Ramos (cell line): Measurements from ENCODE around the gene KBTBD13.

Experiments used
- in situ Hi-C: fragments of 300-500 bp; cut with MboI; formaldehyde crosslinking; loops from one replicate; pipeline ENCODE4 v1.14.3; 2022; ENCODE audit warnings: low sequenced_read_pairs; ENCODE audit not compliant: unreplicated experiment

KBTBD13 gene

GRCh38 chr15:65050270-65050669, 26.3 kb upstream of the KBTBD13 start:
- in situ Hi-C loops, result loop anchor here (10.0 kb wide), 1 partner anchor 245 kb away; the partner anchor contains the start of gene RNU5A-1

GRCh38 chr15:65051266-65051665, 25.3 kb upstream of the KBTBD13 start:
- in situ Hi-C loops, result loop anchor here (10.0 kb wide), 1 partner anchor 244 kb away; the partner anchor contains the start of gene RNU5A-1

GRCh38 chr15:65052956-65053355, 23.6 kb upstream of the KBTBD13 start:
- in situ Hi-C loops, result loop anchor here (10.0 kb wide), 1 partner anchor 242 kb away; the partner anchor contains the start of gene RNU5A-1

GRCh38 chr15:65054333-65055200, 22.0 kb upstream of the KBTBD13 start:
- in situ Hi-C loops, result loop anchor here (10.0 kb wide), 1 partner anchor 240 kb away; the partner anchor contains the start of gene RNU5A-1

- in situ Hi-C loops, result loop anchor here (10.0 kb wide), 1 partner anchor 239 kb away; the partner anchor contains the start of gene RNU5A-1
Measured at GRCh38 chr15:65055201-65055870, 21.2 kb upstream of the KBTBD13 start.

- in situ Hi-C loops, result loop anchor here (10.0 kb wide), 1 partner anchor 239 kb away; the partner anchor contains the start of gene RNU5A-1
Measured at GRCh38 chr15:65056106-65056505, 20.4 kb upstream of the KBTBD13 start.

GRCh38 chr15:65056868-65057548, 19.5 kb upstream of the KBTBD13 start:
- in situ Hi-C loops, result loop anchor here (10.0 kb wide), 1 partner anchor 238 kb away; the partner anchor contains the start of gene RNU5A-1

GRCh38 chr15:65057549-65057940, 19.0 kb upstream of the KBTBD13 start:
- in situ Hi-C loops, result loop anchor here (10.0 kb wide), 1 partner anchor 237 kb away; the partner anchor contains the start of gene RNU5A-1

- in situ Hi-C loops, result loop anchor here (10.0 kb wide), 1 partner anchor 236 kb away; the partner anchor contains the start of gene RNU5A-1
Measured at GRCh38 chr15:65058394-65059368, 17.9 kb upstream of the KBTBD13 start.

GRCh38 chr15:65059369-65059750, 17.2 kb upstream of the KBTBD13 start:
- in situ Hi-C loops, result loop anchor here (10.0 kb wide), 1 partner anchor 235 kb away; the partner anchor contains the start of gene RNU5A-1

- in situ Hi-C loops, result loop anchor here (10.0 kb wide), 1 partner anchor 235 kb away; the partner anchor contains the start of gene RNU5A-1
Measured at GRCh38 chr15:65059931-65060596, 16.5 kb upstream of the KBTBD13 start.

- in situ Hi-C loops, result no loop called here
Measured at GRCh38 chr15:65060641-65061397, 15.7 kb upstream of the KBTBD13 start.

- in situ Hi-C loops, result no loop called here
Measured at GRCh38 chr15:65062061-65062460, 14.5 kb upstream of the KBTBD13 start.

- in situ Hi-C loops, result no loop called here
Measured at GRCh38 chr15:65062726-65063125, 13.8 kb upstream of the KBTBD13 start.

GRCh38 chr15:65066001-65066634, 10.4 kb upstream of the KBTBD13 start:
- in situ Hi-C loops, result no loop called here

- in situ Hi-C loops, result no loop called here
Measured at GRCh38 chr15:65066635-65067316, 9.8 kb upstream of the KBTBD13 start.

GRCh38 chr15:65067317-65067644, 9.3 kb upstream of the KBTBD13 start:
- in situ Hi-C loops, result no loop called here
